T-helper 2 cell (primary cell): ENCODE measurements around the gene FTO.
"Not testable (repeated sequence)": the region's sequence is repeated elsewhere in the genome, so short reads cannot be mapped to it uniquely, and the experiment has no call there.

ENCODE experiments used
- DNase-seq, 5 experiments: peaks; one replicate each; pipeline versions ENCODE4 v3.0.0 to v3.0.0-alpha.2; 2012 to 2022

The FTO gene

GRCh38 chr16:53832896-53833544 is 129.1 kb downstream of the FTO start:
- DNase-seq: no peak

GRCh38 chr16:53836142-53836541 is 132.2 kb downstream of the FTO start:
- DNase-seq: no peak

GRCh38 chr16:53836680-53837079 is 132.7 kb downstream of the FTO start:
- DNase-seq: no peak

GRCh38 chr16:53837426-53837825 is 133.5 kb downstream of the FTO start:
- no peak for DNase-seq

- DNase-seq: no peak
Measured at GRCh38 chr16:53839150-53839549, 135.2 kb downstream of the FTO start.

- peak in 1 of 5 experiments; percentile 51 for DNase-seq
Measured at GRCh38 chr16:53840456-53840855, 136.5 kb downstream of the FTO start.

- DNase-seq: no peak
Measured at GRCh38 chr16:53841884-53842283, 137.9 kb downstream of the FTO start.

- no peak for DNase-seq
Measured at GRCh38 chr16:53843084-53843483, 139.1 kb downstream of the FTO start.

GRCh38 chr16:53844804-53845203 is 140.8 kb downstream of the FTO start:
- peak in 1 of 5 experiments; percentile 63 for DNase-seq

- DNase-seq: not testable (repeated sequence)
Measured at GRCh38 chr16:53846549-53846948, 142.6 kb downstream of the FTO start.

- DNase-seq: no peak
Measured at GRCh38 chr16:53846971-53847370, 143.0 kb downstream of the FTO start.

- no peak for DNase-seq
Measured at GRCh38 chr16:53848277-53848942, 144.5 kb downstream of the FTO start.

GRCh38 chr16:53848950-53849349 is 145.0 kb downstream of the FTO start:
- DNase-seq: no peak

- DNase-seq: no peak
Measured at GRCh38 chr16:53849585-53849984, 145.6 kb downstream of the FTO start.

GRCh38 chr16:53849994-53850393 is 146.0 kb downstream of the FTO start:
- no peak for DNase-seq

- DNase-seq: no peak
Measured at GRCh38 chr16:53852678-53853077, 148.7 kb downstream of the FTO start.

GRCh38 chr16:53855056-53855455 is 151.1 kb downstream of the FTO start:
- DNase-seq: no peak

GRCh38 chr16:53855511-53855910 is 151.6 kb downstream of the FTO start:
- DNase-seq: no peak

GRCh38 chr16:53859995-53860540 is 156.1 kb downstream of the FTO start:
- peak in 1 of 5 experiments; percentile 50 for DNase-seq

- DNase-seq: no peak
Measured at GRCh38 chr16:53863861-53864260, 159.9 kb downstream of the FTO start.

GRCh38 chr16:53864819-53865493 is 161.0 kb downstream of the FTO start:
- no peak for DNase-seq

GRCh38 chr16:53865494-53865863 is 161.5 kb downstream of the FTO start:
- peak in 1 of 5 experiments; percentile 59 for DNase-seq

- no peak for DNase-seq
Measured at GRCh38 chr16:53866520-53866919, 162.6 kb downstream of the FTO start.

GRCh38 chr16:53870831-53871230 is 166.9 kb downstream of the FTO start:
- DNase-seq: no peak
